Fibroblast of skin of abdomen (primary cell): ENCODE results near the gene HCN4.

Experiments used
- DNase-seq: peaks from one replicate; pipeline ENCODE4 v3.0.0-alpha.2; 2013

The HCN4 gene

GRCh38 chr15:73344056-73344455 is 24.7 kb downstream of the HCN4 start:
- peak; percentile 18 for DNase-seq

- no peak for DNase-seq
These were observed 26.7 kb downstream of the HCN4 start for GRCh38 chr15:73341886-73342600.

DNA sequence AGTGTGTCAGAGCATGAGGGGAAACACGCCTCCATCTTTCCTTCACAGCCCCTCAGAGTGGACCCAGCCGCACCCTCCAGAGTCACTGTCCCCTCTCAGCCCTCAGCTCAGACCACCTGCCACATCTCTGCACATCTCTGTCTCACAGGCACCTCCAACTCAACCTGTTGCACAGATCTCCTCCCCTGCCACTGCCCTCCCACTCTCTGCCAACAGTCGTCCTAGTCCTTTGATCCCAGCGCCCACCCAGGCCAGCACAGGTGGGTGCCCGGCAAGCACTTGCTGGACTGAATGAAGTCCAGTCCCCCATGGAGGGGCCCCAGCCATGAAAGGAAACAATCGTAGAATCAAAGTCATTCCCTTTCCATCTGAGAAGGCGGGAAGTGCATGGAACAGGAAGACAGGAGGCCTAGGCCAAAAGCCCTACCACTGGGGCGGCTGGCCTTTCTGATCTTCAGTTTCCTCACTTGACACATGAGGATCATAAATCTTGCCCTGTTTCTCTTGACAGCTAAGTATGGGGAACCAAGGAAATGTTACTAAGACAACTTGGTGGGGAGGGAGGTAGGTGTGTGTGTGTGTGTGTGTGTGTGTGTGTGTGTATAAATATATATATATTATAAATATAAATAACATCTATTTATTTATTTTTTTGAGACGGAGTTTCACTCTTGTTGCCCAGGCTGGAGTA is 28.1 kb downstream of the HCN4 start:
- no peak for DNase-seq

GRCh38 chr15:73338606-73339374 is 30.0 kb downstream of the HCN4 start:
- DNase-seq, result no peak

- DNase-seq, result no peak
These were observed 30.7 kb downstream of the HCN4 start for GRCh38 chr15:73338058-73338457.

- DNase-seq, result no peak
These were observed 31.6 kb downstream of the HCN4 start for GRCh38 chr15:73337187-73337586.

DNA sequence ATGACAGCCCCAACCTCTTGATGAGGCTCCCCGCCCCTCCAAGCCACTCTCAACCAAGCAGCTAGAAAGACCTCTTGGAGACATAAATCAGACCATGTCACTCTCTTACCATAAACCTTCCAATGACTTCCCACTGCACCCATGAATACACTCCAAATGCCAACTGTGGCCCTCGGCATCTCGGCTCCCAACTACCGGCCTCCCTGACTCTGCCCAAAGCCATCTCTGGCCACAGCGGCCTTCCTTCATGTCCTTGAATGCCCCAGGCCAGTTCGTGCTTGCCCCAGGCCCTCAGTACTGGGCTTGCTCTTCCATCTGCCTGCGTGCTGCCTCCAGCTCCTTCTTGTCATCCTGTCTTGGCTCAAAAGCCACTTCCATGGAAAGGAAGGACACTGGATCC is 32.0 kb downstream of the HCN4 start:
- DNase-seq, result no peak

GRCh38 chr15:73335471-73335870 is 33.3 kb downstream of the HCN4 start:
- DNase-seq, result no peak

DNA sequence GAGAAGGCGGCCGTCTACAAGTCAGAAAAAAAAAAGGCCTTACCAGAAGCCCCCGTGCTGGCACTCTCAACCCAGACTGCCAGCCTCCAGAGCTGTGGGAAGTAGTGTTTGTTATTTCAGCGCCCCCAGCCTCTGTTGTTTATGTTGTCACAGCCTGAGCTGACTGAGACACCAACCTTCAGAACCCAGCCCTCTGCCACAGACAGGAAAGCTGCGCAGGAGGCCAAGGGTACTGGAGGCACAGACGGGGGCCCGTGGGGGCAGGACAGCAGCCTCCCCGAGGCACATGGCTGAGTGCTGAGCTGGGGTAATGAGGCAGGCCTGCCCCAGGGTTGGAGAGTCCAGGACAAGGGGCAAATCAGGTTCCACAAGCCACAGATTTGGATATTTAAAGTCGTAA is 33.7 kb downstream of the HCN4 start:
- no peak for DNase-seq

DNA sequence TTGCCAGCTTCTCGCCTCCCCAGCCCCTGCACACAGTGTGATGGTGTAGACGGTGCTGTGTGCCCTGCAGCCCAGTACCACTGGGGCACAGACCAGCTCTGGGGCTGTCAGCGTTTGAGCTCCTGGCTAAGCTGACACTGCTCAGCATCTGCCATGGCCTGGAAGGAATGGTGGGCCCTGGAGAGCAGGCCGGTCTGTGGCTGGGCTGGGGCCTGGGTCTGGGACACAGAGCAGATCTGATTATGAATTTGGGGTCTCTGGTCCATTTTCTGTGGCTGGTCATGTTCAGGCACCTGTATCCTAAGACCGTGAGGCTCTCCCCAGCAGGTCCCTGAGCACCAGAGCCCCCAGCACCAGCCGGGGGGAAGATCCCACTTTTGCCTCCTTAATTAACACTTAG is 34.7 kb downstream of the HCN4 start:
- no peak for DNase-seq

- no peak for DNase-seq
These were observed 35.8 kb downstream of the HCN4 start for GRCh38 chr15:73333001-73333400.

DNA sequence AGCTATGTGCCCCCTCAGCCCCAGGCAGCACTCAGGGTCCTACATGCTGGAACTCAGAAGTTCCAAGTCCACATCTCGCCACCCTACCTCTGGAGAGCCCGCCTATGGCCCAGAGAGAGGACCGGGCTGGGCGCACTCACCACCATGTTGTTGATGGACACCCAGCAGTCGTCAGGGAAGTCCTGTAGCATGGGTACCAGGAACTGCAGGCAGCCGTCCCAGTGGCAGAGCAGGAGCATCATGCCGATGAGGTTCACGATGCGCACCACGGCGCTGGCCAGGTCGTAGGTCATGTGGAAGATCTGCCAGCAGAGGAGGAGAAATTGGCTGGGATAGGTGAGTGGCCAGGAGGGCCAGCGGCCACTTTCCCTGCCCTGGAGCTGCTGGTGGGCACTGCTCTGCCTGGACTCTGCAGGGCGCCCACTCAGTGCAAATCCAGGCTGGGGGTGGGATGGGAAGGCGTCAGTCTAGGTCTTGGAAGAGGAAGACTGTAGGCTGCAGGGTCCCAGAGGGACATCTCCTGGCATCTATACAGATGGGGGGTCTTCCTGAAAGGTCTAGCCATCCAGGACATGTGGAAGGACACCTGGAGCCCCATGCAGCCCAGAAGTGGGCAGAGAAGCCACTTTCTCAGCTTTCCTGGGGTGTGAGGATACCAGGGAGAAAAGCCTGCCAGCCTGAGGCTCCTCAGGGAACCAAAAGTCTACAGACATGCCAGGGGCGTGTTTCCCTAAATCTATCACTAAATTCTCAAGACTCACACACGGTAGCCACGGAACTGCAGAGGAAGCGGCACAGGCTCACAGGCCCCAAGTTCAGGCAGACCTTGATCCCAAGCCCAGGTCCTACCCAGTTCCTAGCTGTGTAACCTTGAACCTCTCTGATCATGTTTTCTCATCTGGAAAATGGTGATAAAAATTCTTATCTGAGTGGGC is 36.5 kb downstream of the HCN4 start:
- DNase-seq, result no peak

GRCh38 chr15:73331501-73331900 is 37.3 kb downstream of the HCN4 start:
- no peak for DNase-seq

DNA sequence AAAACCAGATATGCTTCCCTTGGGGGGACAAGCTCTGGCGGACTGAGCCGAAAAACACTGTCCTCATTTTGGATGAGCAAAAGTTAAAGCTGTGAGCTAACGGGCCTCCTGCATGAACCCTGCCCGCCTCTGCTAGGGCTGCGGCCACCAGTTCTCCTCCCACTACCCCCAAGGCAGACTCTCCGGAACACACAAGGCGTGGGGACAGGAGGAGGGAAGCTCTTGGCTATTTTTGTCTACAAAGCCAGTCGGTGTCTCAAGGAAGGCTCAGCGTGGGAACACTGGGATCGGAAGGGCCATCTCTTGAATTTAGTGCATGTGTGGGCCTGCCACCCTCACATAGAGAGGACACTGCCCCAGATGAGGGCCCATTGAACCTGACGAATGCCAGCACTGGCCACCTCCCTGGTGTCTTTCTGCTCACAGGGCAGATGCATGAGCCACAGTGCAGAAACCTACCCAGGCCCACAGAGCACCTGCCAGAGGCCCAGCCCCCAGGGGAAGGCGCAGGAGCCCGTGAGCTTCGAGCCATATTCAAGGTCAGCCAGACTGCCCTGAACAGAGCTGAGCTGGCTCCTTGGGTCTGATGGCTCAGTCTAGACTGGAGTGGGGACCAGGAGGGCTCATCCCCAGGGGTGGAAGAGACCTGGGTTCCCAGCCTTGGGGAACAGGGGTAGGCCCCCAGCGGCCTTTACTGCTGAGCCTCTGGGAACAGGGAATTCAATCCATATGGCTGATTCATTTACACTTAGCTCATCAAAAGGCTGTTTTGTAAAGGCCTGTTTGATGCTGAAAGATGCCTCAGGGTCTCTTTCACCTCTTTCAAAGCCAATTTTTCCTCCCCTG is 38.3 kb downstream of the HCN4 start:
- DNase-seq, result no peak

- no peak for DNase-seq
These were observed 39.1 kb downstream of the HCN4 start for GRCh38 chr15:73329501-73330200.

DNA sequence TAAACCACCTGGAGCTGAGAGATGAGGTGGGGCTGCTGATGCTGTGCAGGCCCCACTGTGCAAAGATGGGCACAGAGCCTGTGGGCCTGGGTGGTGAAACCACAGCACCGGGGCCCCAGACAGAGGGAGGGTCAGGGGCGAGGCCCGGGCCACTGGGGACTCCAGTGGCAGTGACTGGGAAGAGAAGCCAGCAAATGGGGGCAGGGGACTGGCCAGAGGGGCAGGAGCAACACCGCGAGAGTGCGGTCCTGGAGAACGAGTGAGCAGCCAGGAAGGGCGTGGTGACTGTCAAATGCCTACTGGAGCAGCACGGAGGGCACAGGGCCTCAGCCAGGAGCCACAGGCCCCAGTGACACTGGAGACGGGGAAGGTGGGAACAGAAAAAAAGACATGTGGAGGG is 39.8 kb downstream of the HCN4 start:
- DNase-seq, result no peak

DNA sequence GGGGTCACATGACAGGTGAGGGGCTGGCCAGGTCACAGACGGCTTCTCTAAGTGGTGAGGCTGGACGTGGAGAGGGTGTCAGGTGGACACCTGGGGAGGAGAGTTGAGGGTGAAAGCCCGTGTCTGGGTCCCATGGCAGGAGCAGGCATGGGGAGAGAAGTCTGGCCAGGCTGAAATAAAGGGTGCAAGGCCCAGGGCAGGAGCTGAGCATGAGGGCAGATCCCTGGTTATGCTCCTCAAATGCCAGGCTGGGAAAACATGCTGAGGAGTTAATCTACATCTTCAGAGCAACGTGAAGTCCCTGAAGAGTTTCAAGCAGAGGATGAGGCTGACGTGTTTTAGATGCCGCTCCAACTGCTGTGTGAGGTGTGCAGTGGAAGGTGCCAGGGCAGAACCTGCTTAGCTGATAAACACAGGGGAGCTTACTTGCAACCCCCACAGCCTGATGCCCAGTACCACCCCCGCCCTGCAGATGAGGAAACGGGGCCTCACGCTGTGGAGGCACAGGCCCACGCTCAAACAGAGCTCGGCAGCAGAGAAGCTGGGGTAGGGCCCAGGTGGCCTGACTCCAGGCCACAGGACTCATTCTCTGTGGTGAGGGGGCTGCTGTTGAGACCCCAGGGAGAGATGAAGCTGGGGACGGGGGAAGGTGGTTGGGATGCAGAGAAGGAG is 40.5 kb downstream of the HCN4 start:
- no peak for DNase-seq

- DNase-seq, result no peak
These were observed 42.6 kb downstream of the HCN4 start for GRCh38 chr15:73326157-73326556.

DNA sequence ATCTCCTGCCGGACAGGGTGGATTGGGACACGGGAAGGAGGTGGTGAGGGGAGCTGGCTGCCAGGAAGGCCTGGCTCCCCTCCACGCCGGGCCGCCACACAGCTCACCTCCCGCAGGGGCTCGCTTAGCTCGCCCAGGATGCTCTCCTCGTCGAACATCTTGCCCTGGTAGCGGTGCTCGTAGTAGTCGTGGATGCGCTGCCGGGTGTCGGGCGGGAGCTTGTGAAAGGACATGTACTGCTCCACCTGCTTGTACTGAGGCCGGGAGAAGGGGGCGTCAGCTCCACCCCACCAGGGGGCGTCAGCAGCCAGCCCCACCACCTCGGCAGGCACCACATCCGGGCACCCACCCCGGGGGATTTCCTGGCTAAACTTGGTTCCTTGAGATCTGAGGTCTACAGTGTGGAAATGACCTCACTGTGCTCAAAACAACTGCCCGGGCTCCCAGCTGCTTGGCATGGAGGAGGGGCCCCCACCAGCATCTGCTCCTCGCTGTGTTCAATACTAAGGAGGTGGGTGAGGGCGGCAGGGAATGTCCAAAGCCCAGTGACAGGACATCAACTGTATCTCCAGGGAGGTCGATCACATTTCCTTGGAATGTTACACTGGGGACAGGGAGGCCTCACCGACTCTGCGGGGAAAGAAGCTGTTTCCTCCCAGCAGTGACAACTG is 43.4 kb downstream of the HCN4 start:
- DNase-seq, result no peak
